IMR-90 (cell line): ENCODE measurements around the gene OR4N2. TPM values are rescaled to one million over a fixed set of nuclear protein-coding genes. Genes with fewer than 3 reads are reported as not detected.

Source experiments
- ATAC-seq: fragments of 200-7000 bp; cut with Tn5 transposase; 2 replicates; pipeline ENCODE4 v1.9.1; 2020; ENCODE audit warnings: low read depth, mild to moderate bottlenecking, moderate library complexity
- BruUV-seq: library from RNA; stranded (reverse); fragments of 400-500 nt; replicated peaks from 2 replicates; lab custom pipeline; 2021; lab: Mats Ljungman, UMichigan
- CTCF ChIA-PET: fragments of 300-600 bp; formaldehyde crosslinking; extraction: SDS; loops from one replicate; lab custom pipeline; 2021; ENCODE audit warnings: antibody characterized with exemption; lab: Yijun Ruan, JAX
- POLR2A ChIA-PET: fragments of 300-600 bp; sonication (Branson Sonifier 250); formaldehyde crosslinking; loops from one replicate; lab custom pipeline; 2022; ENCODE audit warnings: antibody characterized with exemption; ENCODE audit not compliant: unreplicated experiment; lab: Charles Lee
- DNase-seq: peaks from one replicate; pipeline ENCODE4 v3.0.0; 2013
- H2AFZ ChIP-seq: replicated peaks from 2 replicates; pipeline ENCODE3; 2013; ENCODE audit warnings: low read length, mild to moderate bottlenecking; ENCODE audit not compliant: poor library complexity
- H2AK5ac ChIP-seq: 2 replicates; pipeline ENCODE4 v1.6.1; 2013; ENCODE audit warnings: low read depth, low read length, inconsistent platforms
- H2AK9ac ChIP-seq: replicated peaks from 2 replicates; pipeline ENCODE3; 2013; ENCODE audit warnings: mild to moderate bottlenecking, low read depth, low read length, moderate library complexity; ENCODE audit not compliant: poor library complexity
- H2BK120ac ChIP-seq: 2 replicates; pipeline ENCODE4 v1.6.1; 2013; ENCODE audit warnings: low read depth, low read length, inconsistent platforms
- H2BK15ac ChIP-seq: 3 replicates; pipeline ENCODE4 v1.6.1; 2013; ENCODE audit warnings: low read depth, low read length, inconsistent platforms
- H2BK20ac ChIP-seq: 2 replicates; pipeline ENCODE4 v1.6.1; 2013; ENCODE audit warnings: low read depth, mild to moderate bottlenecking, inconsistent platforms, low read length, moderate library complexity
- H2BK5ac ChIP-seq: 2 replicates; pipeline ENCODE4 v1.6.1; 2013; ENCODE audit warnings: mild to moderate bottlenecking, low read depth, low read length, inconsistent platforms; ENCODE audit not compliant: poor library complexity, severe bottlenecking
- H3K14ac ChIP-seq: replicated peaks from 2 replicates; pipeline ENCODE4 v1.6.1; 2013; ENCODE audit warnings: low read depth, low read length, inconsistent platforms
- H3K18ac ChIP-seq: 2 replicates; pipeline ENCODE4 v1.6.1; 2013; ENCODE audit warnings: low read depth, low read length, control low read depth
- H3K23ac ChIP-seq: 2 replicates; pipeline ENCODE4 v1.6.1; 2013; ENCODE audit warnings: low read depth, low read length, inconsistent platforms
- H3K27ac ChIP-seq: 2 replicates; pipeline ENCODE4 v1.5.1; 2013; ENCODE audit warnings: mild to moderate bottlenecking, control low read depth, low read length; ENCODE audit not compliant: insufficient read depth
- H3K27me3 ChIP-seq: 2 replicates; pipeline ENCODE4 v1.6.1; 2013; ENCODE audit warnings: low read length; ENCODE audit not compliant: control insufficient read depth, insufficient read depth
- H3K36me3 ChIP-seq: 2 replicates; pipeline ENCODE4 v1.6.1; 2013; ENCODE audit warnings: low read length, mixed read lengths; ENCODE audit not compliant: control insufficient read depth, insufficient read depth
- H3K4ac ChIP-seq: 2 replicates; pipeline ENCODE4 v1.6.1; 2013; ENCODE audit warnings: low read depth, low read length, inconsistent platforms
- H3K4me1 ChIP-seq: 2 replicates; pipeline ENCODE4 v1.6.1; 2013; ENCODE audit warnings: low read length, mixed read lengths; ENCODE audit not compliant: control insufficient read depth, insufficient read depth
- H3K4me2 ChIP-seq: 2 replicates; pipeline ENCODE4 v1.6.1; 2013; ENCODE audit warnings: low read depth, mild to moderate bottlenecking, control low read depth, low read length, moderate library complexity
- H3K4me3 ChIP-seq: 2 replicates; pipeline ENCODE4 v1.5.1; 2013; ENCODE audit warnings: low read depth, mild to moderate bottlenecking, control low read depth, low read length, moderate library complexity; ENCODE audit not compliant: insufficient read depth
- H3K56ac ChIP-seq: 2 replicates; pipeline ENCODE4 v1.6.1; 2013; ENCODE audit warnings: low read length, inconsistent platforms; ENCODE audit not compliant: insufficient read depth; ENCODE audit errors: extremely low read depth
- H3K79me1 ChIP-seq, 2 experiments: 2 replicates each; pipeline ENCODE4 v1.6.1; 2013; ENCODE audit warnings: low read length in 2 of 2, inconsistent platforms in 1 of 2, low read depth in 1 of 2
- H3K9ac ChIP-seq: 2 replicates; pipeline ENCODE4 v1.6.1; 2013; ENCODE audit warnings: low read depth, low read length, control low read depth
- H3K9me1 ChIP-seq: 2 replicates; pipeline ENCODE4 v1.6.1; 2013; ENCODE audit warnings: low read length, inconsistent platforms; ENCODE audit not compliant: insufficient read depth
- H3K9me3 ChIP-seq: 2 replicates; pipeline ENCODE4 v1.6.1; 2013; ENCODE audit warnings: low read length; ENCODE audit not compliant: control insufficient read depth, insufficient read depth
- H4K20me1 ChIP-seq: 2 replicates; pipeline ENCODE4 v1.6.1; 2013; ENCODE audit warnings: low read length, inconsistent platforms; ENCODE audit not compliant: insufficient read depth
- H4K5ac ChIP-seq: 2 replicates; pipeline ENCODE4 v1.6.1; 2013; ENCODE audit warnings: mild to moderate bottlenecking, low read depth, low read length, control low read depth
- H4K8ac ChIP-seq, 2 experiments: 2 replicates each; pipeline ENCODE4 v1.6.1; 2013; ENCODE audit warnings: low read depth in 2 of 2, low read length in 2 of 2, control low read depth in 1 of 2, inconsistent platforms in 1 of 2
- H4K91ac ChIP-seq: 2 replicates; pipeline ENCODE4 v1.6.1; 2013; ENCODE audit warnings: low read depth, low read length, inconsistent platforms; ENCODE audit not compliant: insufficient read depth
- CEBPB ChIP-seq: IDR thresholded peaks from 2 replicates; pipeline ENCODE4 v1.6.1; 2012; ENCODE audit warnings: low read depth, low read length, improper control_type of control experiment
- MAFK ChIP-seq: IDR thresholded peaks from 2 replicates; pipeline ENCODE4 v1.6.1; 2012; ENCODE audit warnings: low read depth, low read length, improper control_type of control experiment
- RAD21 ChIP-seq: IDR thresholded peaks from 2 replicates; pipeline ENCODE4 v1.6.1; 2012; ENCODE audit warnings: low read length, improper control_type of control experiment
- RCOR1 ChIP-seq: IDR thresholded peaks from 2 replicates; pipeline ENCODE4 v1.6.1; 2012; ENCODE audit warnings: mild to moderate bottlenecking, low read length, improper control_type of control experiment; ENCODE audit not compliant: insufficient replicate concordance
- WGBS, 2 experiments: methylation state at CpG; one replicate each; pipeline versions ENCODE4 v1.1.5 to v1.1.7; 2013; ENCODE audit warnings: missing lambda C conversion rate in 2 of 2; ENCODE audit not compliant: insufficient read length in 1 of 2; ENCODE audit errors: extremely low coverage in 2 of 2; 5-methylcytosine and 5-hydroxymethylcytosine counted together
- dilution Hi-C: fragments of 300-500 bp; cut with HindIII; formaldehyde crosslinking; loops from one replicate; pipeline ENCODE4 v1.14.3; 2018; ENCODE audit warnings: low sequenced_read_pairs; ENCODE audit not compliant: unreplicated experiment
- in situ Hi-C: fragments of 300-500 bp; cut with MboI; formaldehyde crosslinking; loops from 3 replicates; pipeline ENCODE4 v1.14.3; 2019; ENCODE audit warnings: low sequenced_read_pairs, inconsistent platforms, mixed read lengths
- intact Hi-C: fragments of 100-400 bp; cut with micrococcal nuclease; formaldehyde crosslinking; loops from 2 replicates; pipeline ENCODE4 v1.10.0; 2022
- polyA plus RNA-seq, 3 experiments: library from polyadenylated mRNA; depleted of rRNA; stranded (reverse); fragments of >200 nt; gene quantifications; 2 replicates each; pipeline ENCODE4 v1.2.3, GENCODE V29; 2012; ENCODE audit warnings: low replicate concordance in 1 of 3
- total RNA-seq: library from RNA; depleted of rRNA; stranded (reverse); fragments of >200 nt; gene quantifications from 2 replicates; pipeline ENCODE4 v1.2.3, GENCODE V29; 2012
- TF ChIP-seq, protein P1 (sequence below): fragments of 150-350 bp; IDR thresholded peaks from 2 replicates; pipeline ENCODE4 v1.6.1; 2017; ENCODE audit warnings: mild to moderate bottlenecking, antibody characterized with exemption, low read length, low read depth

Gene OR4N2
- total and polyA plus RNA-seq, 2 of the 4 experiments (the other 2 are of a cell fraction): not detected

GRCh38 chr14:19823178-19823577 is 19.6 kb downstream of the OR4N2 start:
- Histone ChIP-seq H4K5ac (no peak overlapping the region), H3K27me3 (no peaks in the 10 kb centered on the region), H4K8ac (no peak overlapping the region), H2BK120ac (no peak overlapping the region), H3K79me1 (no peaks in the 10 kb centered on the region), H3K56ac (no peak overlapping the region), H3K27ac (no peak overlapping the region), H3K14ac (no peak overlapping the region), H4K91ac (no peak overlapping the region), H3K36me3 (no peaks in the 10 kb centered on the region), H2AK5ac (no peak overlapping the region), H3K4ac (no peak overlapping the region), H3K9me3 (peaks cover 14% of the 10 kb centered on the region), H3K23ac (no peak overlapping the region), H2BK20ac (no peak overlapping the region), H3K4me2 (no peak overlapping the region), H2BK5ac (no peak overlapping the region), H3K4me3 (no peak overlapping the region), H2BK15ac (no peak overlapping the region), H4K20me1 (no peaks in the 10 kb centered on the region), H3K9ac (no peak overlapping the region), H3K18ac (no peak overlapping the region), H2AK9ac (no peak overlapping the region), H3K4me1 (no peaks in the 10 kb centered on the region), H3K9me1 (no peaks in the 10 kb centered on the region), H2AFZ (no peak overlapping the region)
- in situ Hi-C loops (no loop called here), intact Hi-C loops (no loop called here), dilution Hi-C loops (no loop called here)
- ChIA-PET CTCF (no interaction called here), POLR2A (no interaction called here)
- DNase-seq (no peak), ATAC-seq (no peak)
- no TSS peak for BruUV-seq
- WGBS, 2 experiments: no CpG with 5 or more reads among the region's 1 CpG
- TF ChIP-seq, protein P1, sequence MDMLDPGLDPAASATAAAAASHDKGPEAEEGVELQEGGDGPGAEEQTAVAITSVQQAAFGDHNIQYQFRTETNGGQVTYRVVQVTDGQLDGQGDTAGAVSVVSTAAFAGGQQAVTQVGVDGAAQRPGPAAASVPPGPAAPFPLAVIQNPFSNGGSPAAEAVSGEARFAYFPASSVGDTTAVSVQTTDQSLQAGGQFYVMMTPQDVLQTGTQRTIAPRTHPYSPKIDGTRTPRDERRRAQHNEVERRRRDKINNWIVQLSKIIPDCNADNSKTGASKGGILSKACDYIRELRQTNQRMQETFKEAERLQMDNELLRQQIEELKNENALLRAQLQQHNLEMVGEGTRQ: no peak
- TF ChIP-seq RCOR1 (no peak), MAFK (no peak), CEBPB (no peak), RAD21 (no peak)
